GM23338 (cell line): ENCODE results near the gene ADCY3. TPM values are rescaled to one million over a fixed set of nuclear protein-coding genes. Genes with fewer than 3 reads are reported as not detected.

Source experiments
- CREB1 ChIP-seq: fragments of 250-450 bp; sonication (Bioruptor Pico); IDR thresholded peaks from 2 replicates; pipeline ENCODE4 v1.5.0; 2020; ENCODE audit warnings: low read depth, mild to moderate bottlenecking, moderate library complexity
- EZH2 ChIP-seq: fragments of 200-600 bp; sonication (generic); IDR thresholded peaks from one replicate; pipeline ENCODE4 v1.8.0; 2017; ENCODE audit warnings: antibody characterized with exemption, mild to moderate bottlenecking, low read depth; ENCODE audit not compliant: unreplicated experiment
- EZH2phosphoT487 ChIP-seq: fragments of 200-600 bp; sonication (generic); IDR thresholded peaks from one replicate; pipeline ENCODE4 v1.8.1; 2018; ENCODE audit warnings: antibody characterized with exemption; ENCODE audit not compliant: unreplicated experiment
- JUNB ChIP-seq: IDR thresholded peaks from one replicate; pipeline ENCODE4 v1.6.1; 2016; ENCODE audit warnings: antibody characterized with exemption; ENCODE audit not compliant: unreplicated experiment
- ZNF114 ChIP-seq: fragments of 250-450 bp; sonication (Bioruptor Pico); IDR thresholded peaks from 2 replicates; pipeline ENCODE4 v1.5.0; 2020; ENCODE audit warnings: mild to moderate bottlenecking, moderate library complexity
- ZNF331 ChIP-seq: fragments of 250-450 bp; sonication (Bioruptor Pico); IDR thresholded peaks from 2 replicates; pipeline ENCODE4 v1.5.0; 2020; ENCODE audit warnings: low read depth, mild to moderate bottlenecking, moderate library complexity
- polyA plus RNA-seq: library from polyadenylated mRNA; unstranded; fragments of >200 nt; fragmentation: Nextera tagmentation; extraction: Ambion mirVana; gene quantifications from 2 replicates; pipeline ENCODE4 v1.2.1, GENCODE V29; 2016
- total RNA-seq: library from RNA; depleted of rRNA; stranded (reverse); fragments of >200 nt; shearing (Covaris generic); gene quantifications from 2 replicates; pipeline ENCODE4 v1.2.3, GENCODE V29; 2014
- TF ChIP-seq, protein P1 (sequence below): fragments of 250-450 bp; sonication (Bioruptor Pico); IDR thresholded peaks from 2 replicates; pipeline ENCODE4 v1.5.0; 2020; ENCODE audit warnings: mild to moderate bottlenecking, moderate library complexity
- TF ChIP-seq, protein P2 (sequence below): IDR thresholded peaks from 2 replicates; pipeline ENCODE4 v1.6.1; 2016; ENCODE audit warnings: antibody characterized with exemption
- TF ChIP-seq, protein P3 (sequence below): IDR thresholded peaks from one replicate; pipeline ENCODE4 v1.6.1; 2018; ENCODE audit warnings: antibody characterized with exemption; ENCODE audit not compliant: unreplicated experiment

The ADCY3 gene
- total and polyA plus RNA-seq, 2 experiments from 2014 or later = 9.7 to 32.4 TPM

DNA sequence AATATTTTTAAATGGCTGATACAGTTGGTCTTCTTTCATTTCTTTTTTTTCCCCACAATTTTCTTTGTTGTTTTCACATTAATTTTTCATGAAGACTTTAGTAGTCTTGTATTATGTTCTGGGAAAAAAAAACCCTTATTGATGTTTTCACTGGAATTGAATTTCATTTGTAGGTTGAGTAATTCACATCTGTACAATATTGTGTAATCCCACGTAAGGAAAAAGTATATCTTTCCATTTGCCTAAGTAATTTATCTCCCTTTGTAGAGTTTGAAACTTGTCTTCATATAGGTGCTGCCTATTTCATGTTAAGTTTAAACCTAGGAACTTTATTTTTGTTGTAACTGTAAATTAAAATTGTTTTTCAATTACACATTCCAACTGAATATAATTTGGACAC is 49.7 kb upstream of the ADCY3 start (continued):
- TF ChIP-seq, protein P1, sequence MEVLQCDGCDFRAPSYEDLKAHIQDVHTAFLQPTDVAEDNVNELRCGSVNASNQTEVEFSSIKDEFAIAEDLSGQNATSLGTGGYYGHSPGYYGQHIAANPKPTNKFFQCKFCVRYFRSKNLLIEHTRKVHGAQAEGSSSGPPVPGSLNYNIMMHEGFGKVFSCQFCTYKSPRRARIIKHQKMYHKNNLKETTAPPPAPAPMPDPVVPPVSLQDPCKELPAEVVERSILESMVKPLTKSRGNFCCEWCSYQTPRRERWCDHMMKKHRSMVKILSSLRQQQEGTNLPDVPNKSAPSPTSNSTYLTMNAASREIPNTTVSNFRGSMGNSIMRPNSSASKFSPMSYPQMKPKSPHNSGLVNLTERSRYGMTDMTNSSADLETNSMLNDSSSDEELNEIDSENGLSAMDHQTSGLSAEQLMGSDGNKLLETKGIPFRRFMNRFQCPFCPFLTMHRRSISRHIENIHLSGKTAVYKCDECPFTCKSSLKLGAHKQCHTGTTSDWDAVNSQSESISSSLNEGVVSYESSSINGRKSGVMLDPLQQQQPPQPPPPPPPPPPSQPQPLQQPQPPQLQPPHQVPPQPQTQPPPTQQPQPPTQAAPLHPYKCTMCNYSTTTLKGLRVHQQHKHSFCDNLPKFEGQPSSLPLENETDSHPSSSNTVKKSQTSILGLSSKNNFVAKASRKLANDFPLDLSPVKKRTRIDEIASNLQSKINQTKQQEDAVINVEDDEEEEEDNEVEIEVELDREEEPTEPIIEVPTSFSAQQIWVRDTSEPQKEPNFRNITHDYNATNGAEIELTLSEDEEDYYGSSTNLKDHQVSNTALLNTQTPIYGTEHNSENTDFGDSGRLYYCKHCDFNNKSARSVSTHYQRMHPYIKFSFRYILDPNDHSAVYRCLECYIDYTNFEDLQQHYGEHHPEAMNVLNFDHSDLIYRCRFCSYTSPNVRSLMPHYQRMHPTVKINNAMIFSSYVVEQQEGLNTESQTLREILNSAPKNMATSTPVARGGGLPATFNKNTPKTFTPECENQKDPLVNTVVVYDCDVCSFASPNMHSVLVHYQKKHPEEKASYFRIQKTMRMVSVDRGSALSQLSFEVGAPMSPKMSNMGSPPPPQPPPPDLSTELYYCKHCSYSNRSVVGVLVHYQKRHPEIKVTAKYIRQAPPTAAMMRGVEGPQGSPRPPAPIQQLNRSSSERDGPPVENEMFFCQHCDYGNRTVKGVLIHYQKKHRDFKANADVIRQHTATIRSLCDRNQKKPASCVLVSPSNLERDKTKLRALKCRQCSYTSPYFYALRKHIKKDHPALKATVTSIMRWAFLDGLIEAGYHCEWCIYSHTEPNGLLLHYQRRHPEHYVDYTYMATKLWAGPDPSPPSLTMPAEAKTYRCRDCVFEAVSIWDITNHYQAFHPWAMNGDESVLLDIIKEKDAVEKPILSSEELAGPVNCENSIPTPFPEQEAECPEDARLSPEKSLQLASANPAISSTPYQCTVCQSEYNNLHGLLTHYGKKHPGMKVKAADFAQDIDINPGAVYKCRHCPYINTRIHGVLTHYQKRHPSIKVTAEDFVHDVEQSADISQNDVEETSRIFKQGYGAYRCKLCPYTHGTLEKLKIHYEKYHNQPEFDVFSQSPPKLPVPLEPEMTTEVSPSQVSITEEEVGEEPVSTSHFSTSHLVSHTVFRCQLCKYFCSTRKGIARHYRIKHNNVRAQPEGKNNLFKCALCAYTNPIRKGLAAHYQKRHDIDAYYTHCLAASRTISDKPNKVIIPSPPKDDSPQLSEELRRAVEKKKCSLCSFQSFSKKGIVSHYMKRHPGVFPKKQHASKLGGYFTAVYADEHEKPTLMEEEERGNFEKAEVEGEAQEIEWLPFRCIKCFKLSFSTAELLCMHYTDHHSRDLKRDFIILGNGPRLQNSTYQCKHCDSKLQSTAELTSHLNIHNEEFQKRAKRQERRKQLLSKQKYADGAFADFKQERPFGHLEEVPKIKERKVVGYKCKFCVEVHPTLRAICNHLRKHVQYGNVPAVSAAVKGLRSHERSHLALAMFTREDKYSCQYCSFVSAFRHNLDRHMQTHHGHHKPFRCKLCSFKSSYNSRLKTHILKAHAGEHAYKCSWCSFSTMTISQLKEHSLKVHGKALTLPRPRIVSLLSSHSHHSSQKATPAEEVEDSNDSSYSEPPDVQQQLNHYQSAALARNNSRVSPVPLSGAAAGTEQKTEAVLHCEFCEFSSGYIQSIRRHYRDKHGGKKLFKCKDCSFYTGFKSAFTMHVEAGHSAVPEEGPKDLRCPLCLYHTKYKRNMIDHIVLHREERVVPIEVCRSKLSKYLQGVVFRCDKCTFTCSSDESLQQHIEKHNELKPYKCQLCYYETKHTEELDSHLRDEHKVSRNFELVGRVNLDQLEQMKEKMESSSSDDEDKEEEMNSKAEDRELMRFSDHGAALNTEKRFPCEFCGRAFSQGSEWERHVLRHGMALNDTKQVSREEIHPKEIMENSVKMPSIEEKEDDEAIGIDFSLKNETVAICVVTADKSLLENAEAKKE (CRISPR knock-in tag) = no peak
- TF ChIP-seq EZH2 = no peak
- no peak for TF ChIP-seq ZNF114
- TF ChIP-seq EZH2phosphoT487 = no peak
- TF ChIP-seq JUNB = no peak
- TF ChIP-seq, protein P2, sequence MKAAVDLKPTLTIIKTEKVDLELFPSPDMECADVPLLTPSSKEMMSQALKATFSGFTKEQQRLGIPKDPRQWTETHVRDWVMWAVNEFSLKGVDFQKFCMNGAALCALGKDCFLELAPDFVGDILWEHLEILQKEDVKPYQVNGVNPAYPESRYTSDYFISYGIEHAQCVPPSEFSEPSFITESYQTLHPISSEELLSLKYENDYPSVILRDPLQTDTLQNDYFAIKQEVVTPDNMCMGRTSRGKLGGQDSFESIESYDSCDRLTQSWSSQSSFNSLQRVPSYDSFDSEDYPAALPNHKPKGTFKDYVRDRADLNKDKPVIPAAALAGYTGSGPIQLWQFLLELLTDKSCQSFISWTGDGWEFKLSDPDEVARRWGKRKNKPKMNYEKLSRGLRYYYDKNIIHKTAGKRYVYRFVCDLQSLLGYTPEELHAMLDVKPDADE = no peak
- no peak for TF ChIP-seq CREB1 (CRISPR knock-in tag)
- TF ChIP-seq, protein P3, sequence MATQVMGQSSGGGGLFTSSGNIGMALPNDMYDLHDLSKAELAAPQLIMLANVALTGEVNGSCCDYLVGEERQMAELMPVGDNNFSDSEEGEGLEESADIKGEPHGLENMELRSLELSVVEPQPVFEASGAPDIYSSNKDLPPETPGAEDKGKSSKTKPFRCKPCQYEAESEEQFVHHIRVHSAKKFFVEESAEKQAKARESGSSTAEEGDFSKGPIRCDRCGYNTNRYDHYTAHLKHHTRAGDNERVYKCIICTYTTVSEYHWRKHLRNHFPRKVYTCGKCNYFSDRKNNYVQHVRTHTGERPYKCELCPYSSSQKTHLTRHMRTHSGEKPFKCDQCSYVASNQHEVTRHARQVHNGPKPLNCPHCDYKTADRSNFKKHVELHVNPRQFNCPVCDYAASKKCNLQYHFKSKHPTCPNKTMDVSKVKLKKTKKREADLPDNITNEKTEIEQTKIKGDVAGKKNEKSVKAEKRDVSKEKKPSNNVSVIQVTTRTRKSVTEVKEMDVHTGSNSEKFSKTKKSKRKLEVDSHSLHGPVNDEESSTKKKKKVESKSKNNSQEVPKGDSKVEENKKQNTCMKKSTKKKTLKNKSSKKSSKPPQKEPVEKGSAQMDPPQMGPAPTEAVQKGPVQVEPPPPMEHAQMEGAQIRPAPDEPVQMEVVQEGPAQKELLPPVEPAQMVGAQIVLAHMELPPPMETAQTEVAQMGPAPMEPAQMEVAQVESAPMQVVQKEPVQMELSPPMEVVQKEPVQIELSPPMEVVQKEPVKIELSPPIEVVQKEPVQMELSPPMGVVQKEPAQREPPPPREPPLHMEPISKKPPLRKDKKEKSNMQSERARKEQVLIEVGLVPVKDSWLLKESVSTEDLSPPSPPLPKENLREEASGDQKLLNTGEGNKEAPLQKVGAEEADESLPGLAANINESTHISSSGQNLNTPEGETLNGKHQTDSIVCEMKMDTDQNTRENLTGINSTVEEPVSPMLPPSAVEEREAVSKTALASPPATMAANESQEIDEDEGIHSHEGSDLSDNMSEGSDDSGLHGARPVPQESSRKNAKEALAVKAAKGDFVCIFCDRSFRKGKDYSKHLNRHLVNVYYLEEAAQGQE = no peak
- TF ChIP-seq ZNF331 (CRISPR knock-in tag) = no peak
